ENCODE results near the gene LAG3.

Gene LAG3

DNA sequence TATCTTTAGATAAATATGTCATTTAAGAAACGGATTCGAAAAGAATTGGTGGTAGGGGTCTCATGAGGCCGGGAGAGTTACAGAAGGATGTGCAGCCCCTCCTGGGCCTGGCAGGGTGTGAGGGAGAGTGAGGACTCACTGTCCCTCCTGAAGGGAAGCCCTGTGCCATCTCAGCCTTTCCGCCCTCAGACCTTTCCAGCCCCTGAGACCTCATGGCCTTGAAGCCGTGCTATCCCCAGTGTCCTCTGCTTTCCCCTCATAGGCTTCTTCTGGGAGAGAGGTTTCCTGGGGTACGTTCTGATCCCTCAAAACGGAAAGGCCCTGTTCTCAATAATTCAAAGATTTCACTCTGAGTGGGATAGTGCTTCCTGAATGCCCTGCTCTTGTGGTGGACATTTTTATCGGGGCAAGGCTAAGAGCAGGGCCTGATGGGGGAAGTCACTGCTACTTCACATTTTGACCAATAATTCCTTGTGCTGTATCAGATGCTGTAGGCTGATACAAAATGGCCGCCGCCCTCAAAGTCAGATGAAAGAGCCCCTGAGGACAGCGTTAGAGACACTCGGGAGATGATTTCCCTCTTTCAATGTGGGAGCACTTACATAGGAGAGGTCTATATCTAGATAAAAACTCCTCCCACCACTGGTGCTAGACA, 18.3 kb downstream of the LAG3 start:
- DNase-seq, result no peak

DNA sequence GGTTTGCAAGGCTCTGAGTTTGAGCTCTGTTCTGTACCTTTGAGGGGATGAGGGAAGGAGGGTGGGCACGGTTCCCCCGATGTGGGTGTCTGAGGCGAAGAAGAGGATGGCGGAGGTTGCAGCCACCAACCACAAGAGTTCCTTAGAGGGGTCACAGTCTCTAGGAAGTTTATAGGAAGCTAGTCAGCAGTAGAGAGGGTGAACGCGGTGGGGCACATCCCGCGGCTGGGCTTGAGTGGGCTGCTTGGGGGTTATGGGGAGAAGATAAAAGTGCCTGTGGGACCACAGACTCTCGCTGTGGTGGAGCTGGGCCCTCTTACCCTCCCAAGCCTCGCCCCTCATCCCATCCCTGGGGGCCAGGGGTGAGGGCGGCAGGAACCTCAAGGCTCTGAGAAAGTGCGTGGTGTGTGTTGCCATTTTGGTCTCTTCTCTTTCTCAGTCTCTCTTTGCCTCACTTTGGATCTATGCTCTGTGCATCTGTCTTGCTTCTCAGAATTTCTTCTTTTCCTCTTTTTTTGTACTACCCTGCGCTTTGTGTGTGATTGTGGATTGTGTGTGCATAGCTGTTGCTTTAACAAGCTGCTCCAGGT, 19.7 kb downstream of the LAG3 start:
- no peak for DNase-seq

DNA sequence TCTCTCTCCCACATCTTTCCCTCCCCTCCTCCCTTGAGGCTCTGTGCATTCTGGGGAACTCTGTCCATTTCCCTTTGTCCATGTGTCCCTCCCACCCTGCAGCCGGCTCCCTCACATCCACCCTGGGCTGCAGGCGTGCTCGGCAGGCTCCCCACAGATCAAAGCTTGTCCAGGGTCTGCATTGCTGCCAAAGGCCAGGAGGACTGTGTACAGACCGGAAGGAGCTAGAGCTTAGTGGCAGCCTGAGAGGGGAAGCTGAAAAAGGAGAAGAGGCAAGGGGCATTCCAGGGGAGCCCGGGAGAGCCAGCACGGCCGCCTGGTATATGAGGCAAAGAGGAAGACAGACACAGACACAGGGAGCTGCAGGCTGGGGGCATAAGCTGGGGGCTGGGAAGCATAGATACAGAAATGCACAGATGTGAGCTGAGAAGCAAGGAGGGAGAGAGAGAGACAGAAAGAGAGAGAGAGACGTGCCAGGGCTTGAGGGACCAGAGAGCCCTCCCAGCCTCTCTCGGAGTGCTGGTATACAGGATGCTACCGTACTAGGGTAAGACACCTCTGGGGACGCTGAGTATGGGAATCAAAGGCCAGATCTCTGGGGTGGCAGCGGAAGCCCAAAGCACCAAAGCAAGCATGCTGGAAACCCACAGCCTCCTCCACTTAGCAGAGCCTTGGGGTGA, 20.3 kb downstream of the LAG3 start:
- DNase-seq, result no peak

DNA sequence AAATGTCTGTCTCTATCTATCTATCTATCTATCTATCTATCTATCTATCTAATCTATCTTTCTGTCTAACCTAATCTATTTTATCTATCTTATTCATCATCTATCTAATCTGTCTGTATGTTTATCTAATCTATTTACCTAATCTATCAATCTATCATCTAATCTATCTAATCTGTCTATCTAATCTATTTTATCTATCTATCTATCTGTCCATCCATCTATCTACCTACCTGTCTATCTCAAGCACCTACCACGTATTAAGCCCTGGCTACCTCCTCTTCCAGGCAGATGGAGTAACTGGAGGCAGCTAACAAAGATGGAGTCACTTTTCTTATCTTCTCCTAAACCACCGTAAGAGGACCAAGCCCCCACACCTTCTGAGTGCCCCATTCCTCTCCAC, 22.8 kb downstream of the LAG3 start:
- DNase-seq, result no peak

DNA sequence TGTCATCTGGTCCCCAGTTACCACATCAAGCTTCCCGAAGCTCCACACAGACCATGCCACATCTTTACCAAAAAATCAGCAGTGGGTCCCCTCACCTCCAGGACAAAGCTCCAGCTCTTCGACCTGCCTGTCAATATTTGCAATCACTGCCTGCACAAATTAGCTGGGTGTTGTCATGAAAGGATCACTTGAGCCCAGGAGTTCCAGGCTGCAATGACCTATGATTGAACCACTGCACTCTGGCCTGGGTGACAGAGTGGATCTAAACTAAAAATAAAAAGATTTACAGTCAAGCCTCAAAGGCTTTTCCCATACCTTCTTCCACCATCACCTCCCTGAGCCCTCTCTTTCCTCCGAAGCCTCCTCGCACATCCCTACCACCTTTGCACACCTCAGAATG, 24.3 kb downstream of the LAG3 start:
- no peak for DNase-seq

DNA sequence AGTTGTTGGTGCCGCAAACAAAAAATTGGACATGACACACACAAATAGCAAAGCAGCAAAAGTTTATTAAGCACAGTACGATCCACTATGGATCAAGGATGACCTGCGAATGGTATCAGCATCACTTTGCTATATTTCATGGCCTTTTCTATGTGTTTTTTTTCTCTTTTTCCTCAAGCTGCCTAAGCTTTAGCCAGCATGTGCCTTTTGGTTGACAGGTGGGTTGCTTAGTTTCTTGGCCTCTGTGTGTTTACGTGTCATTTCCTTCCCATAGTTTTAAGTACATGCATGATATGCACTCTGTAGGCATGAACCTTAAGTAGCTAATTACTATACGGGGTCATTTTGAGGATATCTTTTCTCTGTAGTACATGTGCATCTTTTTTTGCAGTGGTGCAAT, 26.8 kb downstream of the LAG3 start:
- no peak for DNase-seq

DNA sequence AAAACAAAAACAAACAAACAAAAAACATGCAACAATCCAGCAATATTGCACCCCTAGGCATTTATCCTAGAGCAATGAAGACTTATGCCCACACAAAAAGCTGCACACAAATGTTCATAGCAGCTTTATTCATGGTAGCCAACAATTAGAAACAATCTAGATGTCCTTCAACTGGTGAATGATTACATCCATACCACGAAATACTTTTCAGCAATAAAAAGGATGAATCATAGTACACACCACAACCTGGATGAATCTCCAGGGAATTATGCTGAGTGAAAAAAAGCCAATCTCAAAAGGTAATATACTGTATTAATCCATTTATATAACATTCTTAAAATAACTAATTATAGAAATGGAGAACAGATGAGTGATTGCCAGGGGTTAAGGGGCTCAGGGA, 34.9 kb downstream of the LAG3 start:
- no peak for DNase-seq

DNA sequence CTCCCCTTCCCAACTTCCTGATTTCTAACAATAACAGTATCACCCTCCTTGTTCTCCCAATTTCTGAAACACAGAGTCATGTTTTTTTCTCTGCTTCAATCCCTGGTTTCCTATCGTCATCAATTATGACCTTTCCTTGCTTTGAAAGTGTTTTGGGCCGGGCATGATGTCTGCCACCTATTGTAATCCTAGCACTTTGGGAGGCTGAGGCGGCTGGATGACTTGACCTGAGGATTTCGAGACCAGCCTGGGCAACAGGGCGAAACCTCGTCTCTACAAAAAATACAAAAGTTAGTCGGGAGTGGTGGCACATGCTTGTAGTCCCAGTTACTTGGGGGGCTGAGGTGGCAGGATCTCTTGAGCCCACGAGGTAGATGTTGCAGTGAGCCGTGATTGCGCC, 36.7 kb downstream of the LAG3 start:
- no peak for DNase-seq

DNA sequence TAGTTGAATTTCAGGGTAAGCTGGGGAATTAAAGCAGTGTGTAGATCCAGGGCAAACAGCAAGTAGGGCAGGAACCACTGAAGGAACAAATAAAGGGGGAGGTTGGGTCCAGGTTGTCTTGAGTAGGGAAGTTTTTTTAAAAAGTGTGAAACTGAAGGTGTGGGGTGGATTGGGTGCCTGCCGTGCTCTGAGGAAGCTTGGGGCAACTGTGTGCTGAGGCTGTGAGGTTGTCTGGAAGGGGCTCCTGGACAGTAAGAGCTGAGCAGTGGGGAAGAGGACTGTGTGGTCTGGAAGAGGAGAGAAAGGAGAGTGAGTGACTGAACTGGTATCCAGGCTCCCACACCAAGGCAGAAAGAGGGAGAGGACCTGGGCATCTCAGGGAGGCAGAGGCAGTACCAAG, 38.4 kb downstream of the LAG3 start:
- no peak for DNase-seq

DNA sequence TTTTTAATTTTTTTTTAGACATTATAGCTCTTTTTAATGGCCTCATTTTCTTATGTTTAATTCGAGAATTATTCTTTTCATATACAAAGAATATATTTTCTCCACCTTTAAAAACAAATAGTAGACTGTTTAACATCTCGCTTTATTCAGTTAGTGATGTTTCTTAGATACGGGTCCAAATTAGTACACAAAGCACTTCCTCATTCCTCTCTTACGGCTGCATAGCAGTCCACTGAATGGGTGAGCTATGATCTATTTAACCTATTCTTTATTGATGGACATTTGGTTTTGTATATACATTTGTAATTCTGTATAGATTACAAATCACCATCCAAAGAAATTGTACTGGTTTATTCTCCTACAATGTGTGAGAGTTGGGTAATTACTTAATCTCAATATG, 41.0 kb downstream of the LAG3 start:
- no peak for DNase-seq

DNA sequence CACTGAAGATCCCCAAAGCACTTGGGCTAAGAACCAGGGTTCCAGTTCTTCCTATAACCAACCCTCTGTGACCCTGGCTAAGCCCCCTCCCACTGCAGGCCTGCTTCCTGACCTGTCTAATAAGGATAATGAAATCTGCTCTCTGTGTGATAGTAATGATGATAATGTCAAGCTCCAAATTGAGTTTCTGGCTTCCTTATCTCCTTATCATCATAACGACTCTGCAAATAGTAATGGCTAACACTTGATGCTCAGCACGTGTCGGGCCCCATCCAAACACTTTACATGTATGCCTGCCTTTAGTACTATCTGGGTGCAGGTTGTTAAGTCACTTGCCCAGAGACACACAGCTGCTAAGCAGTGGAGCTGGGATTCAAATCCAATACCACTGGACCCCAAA, 44.3 kb downstream of the LAG3 start:
- no peak for DNase-seq

DNA sequence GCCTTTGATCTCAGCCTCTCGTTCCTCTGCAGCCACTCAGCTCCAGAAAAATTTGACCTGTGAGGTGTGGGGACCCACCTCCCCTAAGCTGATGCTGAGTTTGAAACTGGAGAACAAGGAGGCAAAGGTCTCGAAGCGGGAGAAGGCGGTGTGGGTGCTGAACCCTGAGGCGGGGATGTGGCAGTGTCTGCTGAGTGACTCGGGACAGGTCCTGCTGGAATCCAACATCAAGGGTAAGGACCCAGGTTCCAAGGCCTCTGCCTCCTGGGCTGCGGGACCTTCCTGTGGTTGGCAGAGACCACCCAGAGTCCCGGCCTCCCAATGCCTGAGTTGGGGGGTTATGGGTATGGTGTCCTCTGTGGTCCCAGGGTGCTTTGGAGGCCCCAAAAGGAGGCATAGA, 44.8 kb downstream of the LAG3 start:
- no peak for DNase-seq

DNA sequence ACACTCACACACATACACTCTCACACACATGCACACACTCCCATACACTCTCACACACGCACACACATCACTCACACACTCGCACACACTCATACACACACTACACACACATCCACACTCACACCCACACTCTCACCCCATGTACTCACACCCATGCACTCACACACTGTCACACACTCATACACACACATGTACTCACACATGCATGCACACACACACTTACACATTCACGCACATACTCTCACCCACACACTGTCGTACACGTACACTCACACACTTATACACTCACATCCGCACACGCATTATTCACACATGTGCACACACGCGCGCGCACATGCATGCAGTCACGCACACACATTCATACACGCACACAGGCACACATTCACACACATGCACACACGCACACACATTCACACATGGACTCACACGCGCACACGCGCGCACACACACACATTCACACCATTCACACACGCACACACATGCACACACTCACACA, 45.4 kb downstream of the LAG3 start:
- no peak for DNase-seq

DNA sequence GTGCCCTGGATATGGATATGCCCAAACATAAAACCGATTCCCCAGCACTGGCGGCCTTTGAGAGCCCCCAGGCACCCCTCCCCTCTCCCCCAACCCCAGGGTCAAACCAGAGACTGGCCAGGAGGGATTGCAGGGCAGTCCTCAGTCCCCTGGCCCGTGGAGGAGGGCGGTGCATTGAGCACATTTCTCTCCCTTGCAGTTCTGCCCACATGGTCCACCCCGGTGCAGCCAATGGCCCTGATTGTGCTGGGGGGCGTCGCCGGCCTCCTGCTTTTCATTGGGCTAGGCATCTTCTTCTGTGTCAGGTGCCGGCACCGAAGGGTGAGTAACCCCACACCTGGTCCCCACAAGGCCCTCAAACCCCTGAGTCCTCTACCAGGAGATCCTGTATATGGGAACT, 45.9 kb downstream of the LAG3 start:
- DNase-seq, result no peak

DNA sequence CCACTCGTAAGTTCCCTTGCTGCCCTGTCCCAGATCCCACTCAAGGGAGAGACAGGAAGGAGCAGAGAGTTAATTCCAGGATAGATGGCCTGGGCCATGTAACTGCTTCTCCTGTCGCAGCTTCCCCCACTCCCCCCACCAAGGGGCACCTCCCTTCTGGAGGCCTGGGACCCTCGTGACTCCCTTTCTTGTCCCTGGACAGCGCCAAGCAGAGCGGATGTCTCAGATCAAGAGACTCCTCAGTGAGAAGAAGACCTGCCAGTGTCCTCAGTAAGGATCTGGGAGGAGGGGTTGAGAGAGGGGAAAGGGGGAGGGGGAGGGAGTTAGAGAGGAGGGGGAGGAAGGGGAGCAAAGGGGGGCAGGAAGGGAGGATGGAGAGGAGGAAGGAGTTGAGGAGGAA, 46.3 kb downstream of the LAG3 start:
- no peak for DNase-seq

DNA sequence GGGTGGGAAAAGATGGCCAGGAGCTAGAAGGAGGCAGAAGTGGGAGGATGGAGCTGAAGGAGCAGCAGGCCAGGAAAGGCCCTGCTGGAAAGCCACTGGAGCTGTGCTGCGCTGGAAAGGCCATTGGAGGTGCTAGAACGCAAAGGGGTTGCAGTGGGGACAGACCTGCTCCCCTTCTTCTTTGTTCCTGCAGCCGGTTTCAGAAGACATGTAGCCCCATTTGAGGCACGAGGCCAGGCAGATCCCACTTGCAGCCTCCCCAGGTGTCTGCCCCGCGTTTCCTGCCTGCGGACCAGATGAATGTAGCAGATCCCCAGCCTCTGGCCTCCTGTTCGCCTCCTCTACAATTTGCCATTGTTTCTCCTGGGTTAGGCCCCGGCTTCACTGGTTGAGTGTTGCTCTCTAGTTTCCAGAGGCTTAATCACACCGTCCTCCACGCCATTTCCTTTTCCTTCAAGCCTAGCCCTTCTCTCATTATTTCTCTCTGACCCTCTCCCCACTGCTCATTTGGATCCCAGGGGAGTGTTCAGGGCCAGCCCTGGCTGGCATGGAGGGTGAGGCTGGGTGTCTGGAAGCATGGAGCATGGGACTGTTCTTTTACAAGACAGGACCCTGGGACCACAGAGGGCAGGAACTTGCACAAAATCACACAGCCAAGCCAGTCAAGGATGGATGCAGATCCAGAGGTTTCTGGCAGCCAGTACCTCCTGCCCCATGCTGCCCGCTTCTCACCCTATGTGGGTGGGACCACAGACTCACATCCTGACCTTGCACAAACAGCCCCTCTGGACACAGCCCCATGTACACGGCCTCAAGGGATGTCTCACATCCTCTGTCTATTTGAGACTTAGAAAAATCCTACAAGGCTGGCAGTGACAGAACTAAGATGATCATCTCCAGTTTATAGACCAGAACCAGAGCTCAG, 47.0 kb downstream of the LAG3 start:
- no peak for DNase-seq

DNA sequence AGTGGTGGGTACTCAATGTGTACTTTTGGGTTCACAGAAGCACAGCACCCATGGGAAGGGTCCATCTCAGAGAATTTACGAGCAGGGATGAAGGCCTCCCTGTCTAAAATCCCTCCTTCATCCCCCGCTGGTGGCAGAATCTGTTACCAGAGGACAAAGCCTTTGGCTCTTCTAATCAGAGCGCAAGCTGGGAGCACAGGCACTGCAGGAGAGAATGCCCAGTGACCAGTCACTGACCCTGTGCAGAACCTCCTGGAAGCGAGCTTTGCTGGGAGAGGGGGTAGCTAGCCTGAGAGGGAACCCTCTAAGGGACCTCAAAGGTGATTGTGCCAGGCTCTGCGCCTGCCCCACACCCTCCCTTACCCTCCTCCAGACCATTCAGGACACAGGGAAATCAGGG, 47.8 kb downstream of the LAG3 start:
- DNase-seq, result no peak

DNA sequence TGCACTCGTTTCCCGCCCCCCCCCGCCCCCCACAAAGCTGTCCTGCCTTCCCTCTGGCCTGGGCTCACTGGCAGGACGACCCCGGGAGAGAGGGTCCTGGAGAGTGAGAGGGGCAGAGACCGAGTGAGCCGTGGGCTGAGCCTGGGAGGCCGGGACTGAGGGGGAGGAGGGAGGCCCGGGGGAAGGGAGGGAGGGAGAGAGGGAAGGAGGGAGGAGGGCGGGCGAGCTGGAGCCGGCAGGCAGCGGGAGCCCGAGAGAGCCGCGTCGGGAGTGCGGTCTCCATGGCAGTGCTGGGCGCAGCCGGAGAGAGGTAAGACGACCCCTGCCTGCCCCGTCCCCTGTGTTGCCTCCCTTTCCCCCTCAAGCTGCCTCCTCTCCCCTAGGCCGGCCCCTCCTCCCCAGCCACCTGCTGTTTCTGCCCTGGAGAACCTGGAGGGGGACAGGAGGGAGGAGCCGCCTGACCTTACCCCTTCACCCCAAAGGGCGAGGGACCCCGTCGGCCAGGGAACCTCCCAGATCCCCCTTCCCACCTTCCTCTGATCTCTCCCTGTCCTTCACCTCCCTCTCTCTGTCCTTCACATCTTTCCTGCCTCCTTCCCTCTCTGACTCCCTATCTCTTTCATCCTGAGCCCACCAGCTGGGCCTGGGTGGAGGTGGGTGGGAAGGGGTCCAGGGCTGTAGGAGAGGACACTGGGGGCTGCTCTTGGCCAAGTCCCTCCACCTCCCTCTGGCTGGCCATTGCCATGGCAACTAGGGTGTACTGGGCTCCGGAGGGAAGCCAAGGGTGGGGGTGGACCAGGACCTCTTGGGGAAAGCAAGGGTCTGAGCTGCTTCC, 49.5 kb downstream of the LAG3 start, which contains the start of gene GPR162:
GPR162 (plus strand) TSS at position 231 of the 835 bp plus-strand sequence. CDS start 2,078 bp downstream, outside the sequence.
- DNase-seq, result no peak

DNA sequence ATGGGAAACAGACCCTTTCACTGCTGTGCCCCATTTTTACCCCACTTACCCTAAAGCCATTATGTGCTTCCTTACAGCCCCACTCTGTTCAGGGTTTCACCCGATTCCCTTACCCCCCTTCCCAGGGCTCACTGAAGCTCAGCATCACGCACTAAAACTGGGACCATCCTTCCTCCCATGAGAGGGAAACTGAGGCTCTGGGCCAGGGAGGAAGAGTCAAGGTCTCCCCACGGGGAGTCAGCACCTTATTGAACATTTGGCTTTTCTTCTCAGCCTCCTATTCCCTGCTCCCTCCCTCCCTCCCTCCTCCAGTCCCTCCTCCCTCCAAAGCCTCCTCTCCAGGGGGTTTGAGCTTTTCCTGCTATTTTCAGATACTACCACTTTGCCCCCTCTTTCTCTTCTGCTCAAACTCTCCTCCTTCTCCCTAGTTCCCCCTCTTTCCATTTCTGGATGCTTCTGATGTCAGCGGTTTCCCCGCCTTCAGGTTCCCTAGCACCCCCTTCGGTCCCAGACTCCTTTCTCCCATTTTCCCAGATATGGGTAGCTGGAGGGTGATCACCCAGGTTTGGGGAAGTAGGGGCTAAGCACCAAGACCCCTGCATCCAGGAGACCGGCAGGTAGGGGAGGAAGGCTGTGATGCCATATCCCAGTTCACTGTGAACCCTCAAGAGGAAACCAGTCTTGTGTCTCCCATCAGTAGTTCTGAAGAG, 50.3 kb downstream of the LAG3 start:
- DNase-seq, result no peak

DNA sequence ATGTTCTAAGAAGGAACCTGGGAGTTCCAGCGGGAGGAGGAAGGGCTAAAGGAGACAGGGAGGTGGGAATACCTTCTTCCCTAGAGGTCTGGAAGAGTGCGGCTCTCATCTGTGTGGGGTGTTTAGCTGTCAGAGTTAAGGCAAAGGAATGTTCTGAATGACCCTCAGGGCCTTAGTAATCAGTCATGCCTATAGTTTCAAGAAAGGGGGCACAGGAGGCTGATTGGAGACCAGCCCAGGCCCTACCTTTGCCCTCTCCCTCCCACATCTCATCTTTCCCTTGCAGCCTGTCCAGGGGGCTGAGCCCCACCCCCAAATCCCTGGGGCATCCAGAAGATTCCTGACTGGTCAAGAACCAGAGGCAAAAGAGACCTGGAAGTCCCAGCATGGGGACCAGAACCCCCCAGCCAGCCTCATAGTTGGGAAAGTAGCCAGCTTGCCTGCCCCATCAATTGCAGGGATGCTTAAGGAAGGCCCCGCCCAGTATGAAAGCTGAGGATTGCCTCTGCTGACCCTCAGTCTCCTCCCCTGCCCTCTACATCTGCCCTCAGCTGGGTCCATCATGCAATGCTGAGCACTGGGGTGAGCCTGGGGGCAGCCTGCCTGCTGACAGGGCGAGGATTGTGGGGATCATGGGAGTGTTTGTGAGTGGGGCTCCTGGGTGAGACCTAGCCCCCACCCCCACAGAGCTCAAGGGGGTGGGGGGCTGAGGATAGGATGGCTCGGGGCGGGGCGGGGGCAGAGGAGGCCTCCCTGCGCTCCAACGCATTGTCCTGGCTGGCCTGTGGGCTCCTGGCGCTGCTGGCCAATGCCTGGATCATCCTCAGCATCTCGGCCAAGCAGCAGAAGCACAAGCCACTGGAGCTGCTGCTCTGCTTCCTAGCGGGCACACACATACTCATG, 51.1 kb downstream of the LAG3 start:
- DNase-seq, result no peak

Measured in activated CD4-positive, alpha-beta T cell treated with anti-CD3 and anti-CD28 coated beads for 1 hour (primary cell).